ENCODE data around the gene MRPL38. TPM values are rescaled to one million over a fixed set of nuclear protein-coding genes. Genes with fewer than 3 reads are reported as not detected.
A peak's percentile ranks its signal among the peaks of the same experiment; 100 is the strongest.
"Not testable (repeated sequence)": the region's sequence is repeated elsewhere in the genome, so short reads cannot be mapped to it uniquely, and the experiment has no call there.

The MRPL38 gene
- total RNA-seq, 1 experiment from 2014 or later, result 219 TPM

GRCh38 chr17:75869282-75870141 is 35.2 kb downstream of the MRPL38 start:
- Histone ChIP-seq H3K27me3 (ENCODE audit: insufficient read depth, low read length) (no peaks in the 10 kb centered on the region), H3K27ac (ENCODE audit: low read depth, low read length) (peak overlapping the region; percentile 54; the same call in 1 of the 2 replicates), H3K79me2 (ENCODE audit: insufficient read depth, low read length) (no peaks in the 10 kb centered on the region; the same call in 1 of the 2 replicates), H3K4me2 (ENCODE audit: low read length) (peak overlapping the region; percentile 44), H3K4me3 (replicated peaks in 1 of 2; ENCODE audit: low read depth in 1 of 2, low read length in 2 of 2) (no peak overlapping the region), H3K9me3 (ENCODE audit: control insufficient read depth in 1 of 2, insufficient read depth in 1 of 2, low read depth in 1 of 2, low read length in 2 of 2) (no peaks in the 10 kb centered on the region), H4K20me1 (ENCODE audit: insufficient read depth) (no peaks in the 10 kb centered on the region), H3K4me1 (ENCODE audit: control insufficient read depth in 1 of 2, insufficient read depth in 2 of 2, low read length in 2 of 2) (peaks cover 46 to 59% of the 10 kb centered on the region in 2 experiments), H3K36me3 (ENCODE audit: control insufficient read depth in 1 of 2, insufficient read depth in 2 of 2, low read length in 2 of 2) (peaks cover 0 to 4% of the 10 kb centered on the region in 2 experiments; a peak in 1 of 4 replicates), H3K9ac (ENCODE audit: low read length) (peak overlapping the region; percentile 31), H3K9me2 (ENCODE audit: insufficient read depth) (no peaks in the 10 kb centered on the region), H2AFZ (ENCODE audit: low read depth, low read length, poor library complexity, severe bottlenecking) (peak overlapping the region; percentile 43)
- intact Hi-C loops (cut with micrococcal nuclease), result no loop called here
- RAD21 ChIA-PET (ENCODE audit: low non-redundant PET in 1 of 2, low total read pairs in 2 of 2, uncharacterized antibody in 2 of 2, unreplicated experiment in 2 of 2), result no interaction called here
- ATAC-seq (no peak), DNase-seq (ENCODE audit: low read depth, low spot score) (no peak)
- BruUV-seq (replicated peaks), result no TSS peak
- POLR2A ChIA-PET, result interaction anchor here (0.6 to 5.0 kb wide), 5 partner anchors 14 to 93 kb away, joined by 3 to 27 read pairs (median 7); partner anchors contain the start of genes TRIM65 and WBP2
- no peak for TF ChIP-seq EZH2phosphoT487 (IDR thresholded peaks at IDR 0.05; ENCODE audit: borderline replicate concordance)
- no peak for TF ChIP-seq POLR2A (IDR thresholded peaks at IDR 0.05; ENCODE audit: borderline replicate concordance, extremely low read depth, insufficient read depth, insufficient read length)
- TF ChIP-seq EZH2 (IDR thresholded peaks at IDR 0.05), result no peak
- 0 out of 2 replicates have a peak, but pooled peaks have one; percentile 15 for TF ChIP-seq ZFX (IDR thresholded peaks at IDR 0.05)
- no peak for TF ChIP-seq POLR2AphosphoS5 (IDR thresholded peaks at IDR 0.05; ENCODE audit: low read depth, low read length)
- TF ChIP-seq CEBPB (IDR thresholded peaks at IDR 0.05; ENCODE audit: low read depth), result no peak
- TF ChIP-seq JUND (IDR thresholded peaks at IDR 0.05), result no peak
- CTCF ChIA-PET, result interaction anchor here (2.1 to 5.0 kb wide), 2 partner anchors 9 to 14 kb away, joined by 5 to 52 read pairs; partner anchors contain the start of gene WBP2

GRCh38 chr17:75868730-75869281 is 35.9 kb downstream of the MRPL38 start:
- H3K36me3 ChIP-seq (ENCODE audit: control insufficient read depth in 1 of 2, insufficient read depth in 2 of 2, low read length in 2 of 2); intact Hi-C loops (cut with micrococcal nuclease); H3K9me3 ChIP-seq (ENCODE audit: control insufficient read depth in 1 of 2, insufficient read depth in 1 of 2, low read depth in 1 of 2, low read length in 2 of 2); H4K20me1 ChIP-seq (ENCODE audit: insufficient read depth); ATAC-seq; H3K4me3 ChIP-seq (replicated peaks in 1 of 2; ENCODE audit: low read depth in 1 of 2, low read length in 2 of 2); H3K79me2 ChIP-seq (ENCODE audit: insufficient read depth, low read length); DNase-seq (ENCODE audit: low read depth, low spot score); H3K9ac ChIP-seq (ENCODE audit: low read length); H3K9me2 ChIP-seq (ENCODE audit: insufficient read depth); RAD21 ChIA-PET (ENCODE audit: low non-redundant PET in 1 of 2, low total read pairs in 2 of 2, uncharacterized antibody in 2 of 2, unreplicated experiment in 2 of 2); BruUV-seq (replicated peaks); H3K27me3 ChIP-seq (ENCODE audit: insufficient read depth, low read length): not testable (repeated sequence)
- peak overlapping the region; percentile 44; the same call in 1 of the 2 replicates for H3K4me2 ChIP-seq (ENCODE audit: low read length)
- H3K27ac ChIP-seq (ENCODE audit: low read depth, low read length), result peak overlapping the region; percentile 54; the same call in 1 of the 2 replicates
- peaks cover 44 to 55% of the 10 kb centered on the region in 2 experiments for H3K4me1 ChIP-seq (ENCODE audit: control insufficient read depth in 1 of 2, insufficient read depth in 2 of 2, low read length in 2 of 2)
- peak overlapping the region; percentile 43 for H2AFZ ChIP-seq (ENCODE audit: low read depth, low read length, poor library complexity, severe bottlenecking)
- ChIA-PET CTCF (interaction anchor here (2.1 kb wide), 1 partner anchor 14 kb away, joined by 5 read pairs; the partner anchor contains the start of gene WBP2), POLR2A (interaction anchor here (1.0 kb wide), 1 partner anchor 14 kb away, joined by 3 read pairs; the partner anchor contains the start of gene WBP2)

GRCh38 chr17:75865404-75866188 is 39.1 kb downstream of the MRPL38 start:
- POLR2A ChIA-PET, result interaction anchor here (0.9 to 1.3 kb wide), 3 partner anchors 10 to 86 kb away, joined by 3 to 4 read pairs (median 3); partner anchors contain the start of gene WBP2
- H2AFZ ChIP-seq (ENCODE audit: low read depth, low read length, poor library complexity, severe bottlenecking); H3K27ac ChIP-seq (ENCODE audit: low read depth, low read length); CTCF ChIA-PET; H4K20me1 ChIP-seq (ENCODE audit: insufficient read depth); DNase-seq (ENCODE audit: low read depth, low spot score); H3K4me2 ChIP-seq (ENCODE audit: low read length); H3K4me3 ChIP-seq (replicated peaks in 1 of 2; ENCODE audit: low read depth in 1 of 2, low read length in 2 of 2); intact Hi-C loops (cut with micrococcal nuclease); H3K9ac ChIP-seq (ENCODE audit: low read length); H3K79me2 ChIP-seq (ENCODE audit: insufficient read depth, low read length); H3K27me3 ChIP-seq (ENCODE audit: insufficient read depth, low read length); H3K9me2 ChIP-seq (ENCODE audit: insufficient read depth); BruUV-seq (replicated peaks); ATAC-seq; H3K9me3 ChIP-seq (ENCODE audit: control insufficient read depth in 1 of 2, insufficient read depth in 1 of 2, low read depth in 1 of 2, low read length in 2 of 2); H3K36me3 ChIP-seq (ENCODE audit: control insufficient read depth in 1 of 2, insufficient read depth in 2 of 2, low read length in 2 of 2): not testable (repeated sequence)
- peaks cover 21 to 39% of the 10 kb centered on the region in 2 experiments for H3K4me1 ChIP-seq (ENCODE audit: control insufficient read depth in 1 of 2, insufficient read depth in 2 of 2, low read length in 2 of 2)
- RAD21 ChIA-PET (ENCODE audit: low non-redundant PET in 1 of 2, low total read pairs in 2 of 2, uncharacterized antibody in 2 of 2, unreplicated experiment in 2 of 2), result interaction anchor here in 1 of 2 experiments (0.7 kb wide), 1 partner anchor 12 kb away, joined by 4 read pairs; no protein-coding TSS in a partner anchor
